ENCODE measurements around the gene LYRM4.

Gene LYRM4

DNA sequence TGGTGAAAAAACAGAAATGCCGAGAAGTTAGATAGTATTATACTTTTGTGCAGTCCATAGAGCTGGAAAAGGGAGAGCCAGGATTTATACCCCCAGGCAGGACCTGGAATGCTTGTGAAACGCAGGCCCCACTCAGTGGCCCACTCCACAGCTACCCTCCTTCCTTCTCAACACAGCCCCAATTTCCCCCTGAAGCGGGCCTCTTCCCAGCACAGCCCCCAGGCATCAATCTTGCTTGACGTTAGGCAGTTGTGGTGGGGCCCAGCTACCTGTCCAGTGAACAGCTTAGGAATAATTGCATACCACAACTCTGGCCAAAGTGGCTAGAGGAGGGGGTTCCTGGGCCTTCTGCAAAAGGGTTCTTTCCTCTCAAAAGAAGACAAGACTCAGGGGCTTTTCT is 114.4 kb downstream of the LYRM4 start:
- no peak for DNase-seq (ENCODE audit: low read depth, low spot score)

DNA sequence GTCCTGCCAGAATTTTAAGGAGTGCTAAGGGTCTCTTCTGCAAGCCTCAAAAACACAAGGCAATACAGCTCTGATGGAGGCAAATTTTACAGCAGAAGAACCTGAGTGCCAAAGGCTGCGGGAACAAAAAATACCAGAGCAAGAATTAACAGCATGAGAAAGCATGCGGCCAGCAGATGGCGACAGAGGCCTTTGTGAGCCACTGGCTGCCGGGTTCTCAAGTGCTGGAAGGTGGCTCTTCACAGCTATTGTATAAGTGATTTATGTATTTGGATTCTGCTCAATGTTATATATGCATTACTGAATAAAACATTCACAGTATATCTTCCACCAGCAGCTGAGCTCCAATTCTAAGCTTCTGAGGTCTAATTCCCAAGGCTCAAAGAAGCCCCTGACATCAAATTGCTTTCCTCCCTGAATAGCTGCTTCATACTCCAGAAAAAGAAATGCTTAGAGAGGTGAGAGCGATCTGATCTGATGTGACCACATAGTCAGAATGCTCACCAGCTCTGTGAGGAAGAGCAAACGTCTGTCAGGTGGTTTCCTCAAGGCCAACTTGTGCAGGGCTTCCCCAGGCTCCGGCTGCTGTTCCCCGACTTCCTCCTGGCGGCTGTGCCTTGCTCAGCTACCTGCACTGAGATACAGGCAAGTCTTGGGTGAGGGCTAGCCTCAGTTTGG is 117.0 kb downstream of the LYRM4 start:
- DNase-seq (ENCODE audit: low read depth, low spot score), result peak; percentile 90

DNA sequence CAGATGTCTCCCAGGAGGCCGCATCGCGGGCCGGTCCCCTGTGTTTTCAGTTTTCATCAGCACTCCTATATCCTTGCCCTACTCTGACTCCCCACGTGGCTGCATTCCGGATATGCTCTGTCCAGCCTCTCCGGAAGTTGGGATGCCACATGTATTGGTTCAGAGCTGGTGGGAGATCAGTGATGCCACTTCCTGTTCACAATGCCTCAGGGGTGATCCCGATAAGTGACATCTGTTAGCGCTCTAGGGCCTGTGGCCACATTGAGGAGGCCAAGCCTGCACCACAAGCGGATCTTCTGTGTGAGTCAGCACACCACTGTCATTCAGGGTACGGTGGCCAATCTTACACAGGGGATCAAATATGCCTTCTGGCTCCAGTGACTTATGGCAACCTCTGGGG is 117.8 kb downstream of the LYRM4 start:
- DNase-seq (ENCODE audit: low read depth, low spot score), result no peak

DNA sequence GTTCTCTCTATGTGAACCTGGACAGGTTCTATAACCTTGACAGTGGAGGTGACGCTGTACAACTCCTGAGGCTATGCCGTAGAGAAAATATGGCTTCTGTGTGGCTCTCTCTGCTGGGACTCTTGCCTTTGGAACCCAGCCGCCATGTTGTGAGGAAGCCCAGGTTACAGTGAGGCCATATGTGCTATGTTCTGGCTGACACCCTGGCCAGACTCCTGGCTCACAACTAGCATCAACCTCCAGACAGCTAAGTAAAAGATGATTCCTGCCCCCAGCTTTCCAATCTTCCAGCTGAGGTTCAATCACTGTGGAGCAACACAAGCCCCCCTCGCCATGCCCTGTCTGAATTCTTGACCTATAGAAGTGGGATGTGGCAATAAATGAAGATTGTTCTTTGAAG is 118.6 kb downstream of the LYRM4 start:
- no peak for DNase-seq (ENCODE audit: low read depth, low spot score)

DNA sequence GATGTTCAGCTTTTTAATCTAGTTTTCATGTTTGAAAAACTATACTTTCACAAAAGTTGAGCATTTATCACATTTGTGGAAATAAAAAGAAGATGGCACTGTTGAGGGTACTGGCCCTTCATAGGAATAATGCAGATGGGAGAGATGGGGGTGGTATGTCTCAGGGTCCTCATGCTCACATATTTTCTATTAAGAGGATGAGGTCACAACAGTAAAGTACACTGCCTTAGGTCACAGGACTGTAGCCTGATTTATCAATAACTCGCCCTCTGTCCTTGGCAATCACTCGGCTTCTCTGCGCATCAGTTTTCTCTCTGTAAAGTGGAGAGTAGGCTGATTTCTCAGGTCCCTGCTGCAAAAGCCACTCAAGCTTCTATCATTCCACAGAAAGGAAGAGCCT is 119.7 kb downstream of the LYRM4 start:
- no peak for DNase-seq (ENCODE audit: low read depth, low spot score)

DNA sequence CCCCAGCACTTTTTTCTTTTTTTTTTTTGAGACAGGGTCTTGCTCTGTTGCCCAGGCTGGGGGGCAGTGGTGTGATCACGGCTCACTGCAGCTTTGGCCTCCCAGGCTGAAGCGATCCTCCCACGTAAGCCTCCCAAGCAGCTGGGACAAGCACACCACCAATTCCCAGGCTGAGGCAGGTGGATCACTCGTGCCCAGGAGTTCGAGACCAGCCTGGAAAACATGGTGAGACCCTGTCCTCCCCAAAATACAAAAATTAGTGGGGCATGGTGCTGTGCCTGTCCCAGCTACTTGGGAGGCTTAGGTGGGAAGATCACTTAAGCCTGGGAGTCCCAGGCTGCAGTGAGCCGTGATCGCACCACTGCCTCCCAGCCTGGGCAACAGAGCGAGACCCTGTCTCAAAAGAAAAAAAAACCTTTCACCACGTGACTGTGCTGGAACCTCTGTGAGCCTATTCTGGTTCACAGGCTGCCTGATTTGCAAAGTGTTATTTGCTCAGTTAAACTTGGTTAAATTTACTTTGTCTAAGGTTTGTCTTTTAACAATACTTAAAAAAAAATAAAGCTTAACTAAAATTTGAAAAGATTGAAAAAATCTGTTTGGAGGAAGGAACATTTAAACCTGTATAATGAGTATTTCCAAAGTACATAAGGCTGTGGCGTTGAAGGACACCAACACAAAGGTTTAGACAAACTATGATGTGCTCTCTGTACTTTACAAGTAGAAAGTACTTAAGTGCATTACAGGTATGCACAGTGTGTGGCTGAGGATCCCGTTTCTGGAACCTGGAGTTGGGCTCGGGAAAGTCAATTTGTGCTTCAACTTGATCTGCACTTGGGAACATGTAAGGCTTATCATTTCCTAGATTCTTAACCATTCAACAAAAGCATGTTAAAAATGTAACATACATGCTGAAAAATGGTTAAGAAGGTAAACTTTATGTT is 120.7 kb downstream of the LYRM4 start:
- no peak for DNase-seq (ENCODE audit: low read depth, low spot score)

DNA sequence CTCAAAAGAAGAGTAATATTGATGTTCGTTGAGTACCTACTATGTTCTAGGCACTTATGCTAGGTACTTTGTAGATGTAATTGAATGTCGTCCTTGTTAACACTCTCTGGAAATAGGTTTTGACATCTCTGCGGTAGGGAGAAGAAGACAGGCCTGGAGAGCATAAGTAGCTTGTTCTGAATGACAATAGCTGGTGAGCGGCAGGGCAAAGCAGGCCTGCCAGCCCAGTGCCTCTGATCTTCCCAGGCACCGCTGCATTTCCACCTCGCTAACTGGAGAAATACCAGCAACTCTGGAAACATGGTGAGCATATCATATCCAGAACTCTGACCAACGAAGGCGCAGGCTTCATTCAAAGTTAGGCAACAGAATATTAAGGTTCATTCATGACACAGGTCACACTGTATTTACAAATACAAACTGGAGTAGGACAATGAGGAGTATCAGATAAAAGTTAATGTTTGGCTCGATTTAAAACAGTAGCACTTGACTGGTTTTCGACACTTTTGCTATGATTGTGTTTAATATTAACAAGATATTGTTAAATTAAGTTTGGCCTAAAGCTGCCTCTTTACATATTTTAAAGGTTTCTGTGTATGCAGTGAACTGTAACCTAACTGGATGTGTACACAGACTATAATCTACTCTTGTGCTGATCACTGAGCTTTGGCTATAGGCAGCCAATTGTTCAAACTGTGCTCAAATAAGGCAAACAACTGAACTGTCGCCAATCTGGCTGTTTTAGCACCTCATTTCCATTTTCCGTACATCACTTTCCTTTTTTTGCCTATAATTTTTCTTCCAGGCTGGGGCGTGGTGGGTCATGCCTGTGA is 121.5 kb downstream of the LYRM4 start:
- DNase-seq (ENCODE audit: low read depth, low spot score), result no peak

DNA sequence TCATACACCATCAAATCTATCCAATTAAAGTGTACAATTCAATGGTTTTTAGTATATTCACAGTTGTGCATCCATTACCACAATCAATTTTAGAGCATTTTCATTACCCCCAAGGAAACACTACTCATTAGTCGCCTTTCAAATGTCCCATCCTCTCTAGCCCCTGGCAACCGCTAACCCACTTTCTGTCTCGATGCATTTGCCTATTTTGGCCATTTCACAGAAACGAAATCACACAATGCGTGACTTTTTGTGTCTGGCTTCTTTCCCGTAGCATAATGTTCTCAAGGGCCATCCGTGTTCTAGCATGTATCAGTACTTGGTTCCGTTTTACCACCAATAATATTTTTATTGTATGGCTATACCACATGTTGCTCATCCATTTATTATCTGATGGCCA is 123.9 kb downstream of the LYRM4 start:
- no peak for DNase-seq (ENCODE audit: low read depth, low spot score)

DNA sequence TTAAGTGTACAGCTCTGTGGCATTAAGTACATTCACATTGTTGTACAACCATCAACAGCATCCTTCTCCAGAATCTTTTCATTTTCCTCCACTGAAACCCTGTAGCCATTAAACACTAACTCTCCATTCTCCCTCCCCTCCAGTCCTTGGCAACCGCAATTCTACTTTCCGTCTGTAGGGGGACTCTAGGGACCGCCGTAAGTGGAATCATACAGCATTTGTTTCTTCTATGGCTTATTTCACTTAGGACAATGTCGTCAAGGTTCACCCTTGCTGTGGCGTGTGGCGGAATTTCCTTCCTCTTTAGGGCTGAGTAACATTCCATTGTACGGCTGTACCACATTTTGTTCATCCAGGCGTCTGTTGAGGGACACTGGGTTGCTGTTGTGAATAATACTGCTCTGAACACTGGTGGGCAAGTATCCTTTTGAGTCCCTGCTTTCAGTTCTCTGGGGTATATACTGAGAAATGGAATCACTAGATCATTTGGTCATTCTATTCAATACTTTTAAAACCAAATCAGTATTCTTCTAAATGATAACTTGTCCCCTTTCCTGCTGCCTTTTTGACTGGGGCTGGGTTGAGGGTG is 124.9 kb downstream of the LYRM4 start:
- peak; percentile 33 for DNase-seq (ENCODE audit: low read depth, low spot score)

DNA sequence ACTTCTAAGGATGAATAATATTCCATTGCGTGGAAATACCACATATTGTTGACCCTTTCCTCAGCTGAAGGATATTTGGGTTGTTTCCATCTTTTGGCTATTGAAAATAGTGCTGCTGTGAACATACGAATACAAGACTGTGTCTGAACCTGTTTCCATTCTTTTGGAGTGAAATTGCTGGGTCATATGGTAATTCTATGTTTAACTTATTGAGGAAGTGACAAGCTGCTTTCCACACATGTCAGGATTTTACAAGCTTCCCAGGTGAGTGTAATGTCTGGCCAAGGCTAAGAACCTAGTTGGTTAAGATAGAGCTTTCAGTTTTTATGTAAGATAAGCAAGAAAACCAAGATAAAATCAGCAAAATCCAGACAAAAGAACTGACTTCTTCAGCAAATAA is 126.8 kb downstream of the LYRM4 start:
- no peak for DNase-seq (ENCODE audit: low read depth, low spot score)

DNA sequence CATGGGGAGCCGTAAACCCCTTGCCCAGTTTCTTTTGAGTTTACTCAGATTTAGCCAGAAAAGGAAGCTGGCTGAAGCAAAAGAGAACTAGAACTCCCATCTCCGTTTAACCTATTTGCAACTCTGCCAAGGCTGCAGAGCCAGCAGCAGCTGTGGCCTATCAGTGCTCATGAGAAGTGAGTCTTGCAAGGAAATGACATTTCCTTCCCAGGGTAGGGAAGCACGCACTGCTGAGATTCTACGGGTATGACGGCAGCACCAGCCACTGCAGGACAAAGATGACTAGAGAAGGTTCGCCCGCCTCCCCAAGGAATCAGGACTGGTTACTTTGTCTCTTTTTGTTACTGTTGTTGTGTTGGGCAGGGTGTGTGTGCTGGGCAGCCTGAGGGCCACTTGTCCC is 128.0 kb downstream of the LYRM4 start:
- DNase-seq (ENCODE audit: low read depth, low spot score), result peak; percentile 66

DNA sequence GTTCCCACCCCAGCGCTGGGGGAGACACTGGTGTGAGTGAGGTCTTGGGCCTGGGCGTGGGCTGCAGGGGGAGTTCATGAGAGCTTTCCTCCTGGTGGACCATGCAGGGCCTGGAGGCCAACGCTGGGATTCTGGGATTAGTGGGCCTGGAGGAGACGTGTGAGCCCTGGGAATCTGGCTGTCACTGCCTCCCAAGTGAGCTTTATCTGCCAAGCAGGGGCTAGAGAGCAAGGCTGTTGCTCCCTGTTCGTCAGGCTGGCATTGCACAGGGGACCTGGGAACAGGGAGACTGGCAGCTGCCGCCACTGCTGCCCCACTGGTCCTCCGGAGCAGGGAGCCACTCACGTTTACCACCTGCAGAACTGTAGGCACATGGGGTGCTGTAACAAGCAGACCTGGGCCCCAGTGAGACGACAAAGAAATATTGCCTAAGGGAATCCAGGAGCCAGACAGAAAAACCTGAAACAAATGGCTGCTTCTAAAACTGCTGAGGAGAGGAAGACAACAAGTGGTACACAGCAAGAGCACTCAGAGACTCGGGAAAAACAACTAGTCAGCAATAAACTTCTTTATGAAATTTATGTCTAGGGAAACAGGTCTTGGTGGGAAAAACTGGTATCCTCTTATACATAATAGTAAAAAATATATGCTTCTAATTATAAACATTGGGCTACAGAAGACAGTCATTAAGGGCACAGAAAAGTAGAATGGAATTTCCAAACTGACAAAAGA is 130.4 kb downstream of the LYRM4 start:
- no peak for DNase-seq (ENCODE audit: low read depth, low spot score)

DNA sequence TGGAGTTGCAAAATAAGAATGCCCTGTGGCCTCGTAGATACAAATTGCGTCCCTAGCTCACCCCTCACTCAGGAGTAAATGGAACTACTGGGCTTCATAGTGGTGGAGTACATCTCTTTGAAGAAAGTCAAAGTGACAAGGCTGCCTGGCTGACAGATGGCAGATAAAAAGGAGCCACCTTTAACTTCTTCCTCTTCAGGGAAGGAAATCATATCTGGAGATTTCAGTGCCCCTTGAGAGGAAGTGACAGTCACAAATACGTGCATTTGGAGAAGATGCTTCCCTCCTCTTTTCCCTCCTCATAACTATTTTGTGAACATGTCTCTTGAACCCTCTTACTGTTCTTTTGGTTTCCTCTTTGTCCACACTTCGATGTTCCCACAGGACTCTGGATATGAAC is 132.4 kb downstream of the LYRM4 start:
- DNase-seq (ENCODE audit: low read depth, low spot score), result no peak

DNA sequence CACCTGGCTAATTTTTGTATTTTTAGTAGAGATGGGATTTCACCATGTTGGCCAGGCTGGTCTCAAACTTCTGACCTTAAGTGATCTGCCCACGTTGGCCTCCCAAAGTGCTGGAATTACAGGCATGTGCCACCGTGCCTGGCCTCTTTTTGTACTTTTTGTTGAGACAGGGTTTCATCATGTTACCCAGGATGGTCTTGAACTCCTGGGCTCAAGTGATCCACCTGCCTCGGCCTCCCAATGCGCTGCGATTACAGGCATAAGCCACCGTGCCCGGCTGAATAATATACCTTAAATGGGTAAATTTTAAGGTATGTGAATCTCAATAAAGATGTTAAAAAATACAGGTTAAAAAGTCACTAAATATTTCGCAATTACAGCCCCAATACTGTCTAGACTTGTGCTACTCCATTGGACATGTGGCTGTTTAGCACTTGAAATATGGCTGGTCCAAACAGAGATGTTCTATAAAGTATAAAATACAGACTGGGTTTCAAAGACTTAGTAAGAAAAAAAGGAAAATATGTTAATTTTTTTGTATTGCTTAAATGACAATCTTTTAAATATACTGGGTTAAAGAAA is 133.6 kb downstream of the LYRM4 start:
- DNase-seq (ENCODE audit: low read depth, low spot score), result no peak

DNA sequence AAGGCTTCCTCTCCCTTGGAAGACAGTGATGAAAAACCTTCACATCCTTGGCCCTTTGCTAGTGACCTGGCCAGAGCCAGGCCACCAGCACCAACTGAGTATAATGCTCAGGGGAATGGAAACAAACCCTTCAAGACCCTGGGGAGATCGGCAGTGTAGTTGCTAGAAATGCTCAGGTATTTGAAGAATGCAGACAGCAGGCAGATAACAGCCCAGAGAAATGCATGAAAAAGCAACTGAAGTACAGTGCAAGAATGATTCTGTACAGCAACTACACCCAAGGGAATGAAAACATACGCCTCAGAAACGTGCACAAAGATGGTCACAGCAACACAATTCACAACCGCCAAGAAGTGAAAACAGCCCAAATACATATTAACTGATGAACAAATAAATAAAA is 134.5 kb downstream of the LYRM4 start:
- DNase-seq (ENCODE audit: low read depth, low spot score), result peak; percentile 78

DNA sequence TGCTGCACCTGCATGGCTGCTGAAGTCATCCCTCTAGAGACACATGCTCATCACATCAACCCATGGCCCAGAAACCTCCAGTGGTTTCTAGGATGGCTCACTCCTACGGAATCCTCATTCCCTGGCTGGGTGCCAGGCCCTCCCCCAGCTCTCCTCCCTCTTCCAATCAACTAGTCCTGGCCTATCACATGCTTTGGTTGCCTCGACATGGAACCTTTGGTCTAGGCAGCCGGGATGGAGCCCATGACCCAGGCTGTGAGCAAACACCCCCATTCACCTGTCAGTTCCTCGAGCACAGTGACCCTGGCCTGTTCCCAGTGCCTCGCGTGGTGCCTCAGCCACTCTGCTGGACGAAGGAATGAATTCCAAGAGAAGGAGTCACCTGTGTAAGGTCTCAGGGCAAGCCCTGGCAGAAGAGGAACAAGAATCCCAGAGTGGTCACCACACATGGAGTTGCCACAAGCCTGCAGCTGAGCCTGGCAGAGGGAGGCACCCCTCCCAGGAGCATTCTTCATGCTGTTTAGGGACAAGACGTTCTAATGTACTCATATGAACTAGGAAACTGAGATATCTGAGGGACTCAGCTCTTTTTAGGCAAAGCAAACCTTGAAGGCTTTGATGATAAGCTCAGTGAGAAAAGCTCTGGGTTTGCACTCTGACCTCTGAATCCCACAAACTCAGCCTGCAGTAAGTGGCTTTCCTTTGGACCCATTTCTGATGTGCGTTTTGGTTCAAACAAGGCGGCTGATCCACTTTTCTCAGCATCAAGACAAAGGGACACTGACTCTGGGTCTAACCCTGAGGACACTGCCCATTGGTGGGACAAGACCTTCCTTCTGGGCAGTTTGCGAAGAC is 135.4 kb downstream of the LYRM4 start:
- peak; percentile 73 for DNase-seq (ENCODE audit: low read depth, low spot score)

DNA sequence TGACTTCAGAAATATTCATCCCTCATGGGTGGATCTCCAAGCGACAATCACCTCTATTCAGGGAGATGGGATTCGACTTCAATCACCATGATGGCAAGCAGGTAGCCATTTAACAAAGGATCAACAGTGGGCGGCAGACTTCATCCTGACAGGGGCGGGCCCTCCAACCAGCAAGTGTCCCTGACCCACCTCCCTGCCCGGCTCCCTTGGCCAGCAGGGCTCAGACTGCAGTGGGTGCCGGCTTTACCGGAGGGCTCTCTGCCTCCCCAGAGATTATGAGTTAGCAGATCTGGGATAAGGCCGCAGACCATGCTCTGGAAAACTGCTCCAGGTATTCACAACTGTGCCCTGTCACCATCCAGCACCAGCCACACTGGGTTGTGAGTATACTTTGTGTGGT is 136.2 kb downstream of the LYRM4 start:
- no peak for DNase-seq (ENCODE audit: low read depth, low spot score)

DNA sequence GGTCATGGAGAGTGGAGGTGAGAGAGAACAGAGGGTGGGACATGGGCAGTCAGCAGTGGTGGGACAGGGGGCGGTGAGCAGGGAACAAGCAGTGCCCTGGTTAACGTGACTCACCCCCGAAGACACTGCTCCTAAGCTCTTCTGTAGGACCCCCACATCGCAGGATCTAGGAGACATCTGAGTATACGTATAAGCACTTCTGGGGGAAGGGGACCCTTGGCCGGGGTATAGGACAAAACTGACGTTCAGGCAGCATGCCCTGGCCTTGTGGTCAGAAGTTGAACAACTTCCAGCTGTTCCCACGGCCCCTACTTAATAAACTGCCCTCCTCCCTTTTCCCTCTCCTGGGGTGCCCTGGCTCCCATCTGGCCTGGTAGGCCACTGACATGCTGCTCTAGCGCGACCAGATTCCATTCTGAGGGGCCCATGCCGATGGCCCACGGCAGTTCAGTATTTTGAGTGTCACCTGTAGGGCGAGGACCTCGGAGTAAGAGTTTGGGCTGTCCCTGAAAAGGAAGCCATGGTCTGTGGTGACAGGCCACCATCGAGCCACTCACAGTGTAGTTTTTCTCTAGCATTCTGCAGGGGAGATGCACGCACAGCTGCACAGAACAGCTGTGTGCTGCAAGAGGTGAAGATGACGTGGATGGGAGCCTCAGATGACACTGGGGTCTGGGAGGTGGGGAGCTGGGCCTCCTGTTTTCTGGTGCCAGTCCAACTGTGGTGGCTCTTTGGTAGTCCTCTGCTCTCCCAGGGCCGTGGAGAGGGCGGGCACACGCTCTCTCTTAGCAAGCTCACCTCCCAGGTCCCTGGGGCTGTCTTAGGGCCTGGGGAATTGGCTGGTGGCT is 137.2 kb downstream of the LYRM4 start:
- DNase-seq (ENCODE audit: low read depth, low spot score), result no peak
